ENCODE data around the gene NHSL2.
"Not testable (repeated sequence)": the region's sequence is repeated elsewhere in the genome, so short reads cannot be mapped to it uniquely, and the experiment has no call there.

The NHSL2 gene

GRCh38 chrX:71923516-71923915 lies 12.9 kb downstream of the NHSL2 start:
- DNase-seq (ENCODE audit: low read depth): no peak

DNA sequence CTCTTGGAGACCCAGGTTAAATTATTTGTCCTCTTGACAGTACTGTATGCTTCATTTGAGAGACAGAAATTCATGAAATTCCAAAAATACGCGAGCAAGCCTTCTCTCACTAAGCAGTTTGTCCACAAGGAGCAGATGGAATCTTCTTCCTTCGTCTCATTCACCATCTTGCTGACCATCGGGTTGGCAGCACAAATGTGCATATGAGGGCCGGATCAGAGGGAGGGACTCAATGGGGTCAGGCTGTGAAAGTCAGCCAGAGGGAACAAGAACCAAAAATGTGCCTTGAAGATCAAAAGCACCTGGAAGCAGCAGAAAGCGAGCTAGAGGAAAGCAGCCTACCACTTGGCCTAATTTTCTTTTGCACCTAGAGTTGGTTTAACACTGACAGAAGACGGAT lies 16.4 kb downstream of the NHSL2 start:
- no peak for DNase-seq (ENCODE audit: low read depth)

- DNase-seq (ENCODE audit: low read depth): no peak
Observed at GRCh38 chrX:71928856-71929255, 18.2 kb downstream of the NHSL2 start.

DNA sequence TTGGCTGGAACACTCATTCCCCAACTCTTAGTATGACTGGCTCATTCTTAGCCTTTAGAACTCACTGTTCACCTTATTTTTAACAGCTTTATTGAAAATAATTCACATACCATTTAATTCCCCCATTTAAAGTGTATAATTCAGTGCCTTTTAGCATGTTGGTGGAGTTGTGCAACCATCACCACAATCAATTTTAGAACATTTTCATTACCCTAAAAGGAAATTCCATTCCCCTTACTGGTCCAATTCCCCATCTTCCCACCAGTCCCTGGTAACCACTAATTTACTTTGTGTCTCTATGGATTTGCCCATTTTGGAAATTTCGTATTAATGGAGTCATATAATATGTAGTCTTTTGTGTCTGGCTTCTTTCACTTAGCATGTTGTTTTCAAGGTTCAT lies 19.7 kb downstream of the NHSL2 start:
- no peak for DNase-seq (ENCODE audit: low read depth)

- DNase-seq (ENCODE audit: low read depth): no peak
Observed at GRCh38 chrX:71935476-71935875, 24.8 kb downstream of the NHSL2 start.

DNA sequence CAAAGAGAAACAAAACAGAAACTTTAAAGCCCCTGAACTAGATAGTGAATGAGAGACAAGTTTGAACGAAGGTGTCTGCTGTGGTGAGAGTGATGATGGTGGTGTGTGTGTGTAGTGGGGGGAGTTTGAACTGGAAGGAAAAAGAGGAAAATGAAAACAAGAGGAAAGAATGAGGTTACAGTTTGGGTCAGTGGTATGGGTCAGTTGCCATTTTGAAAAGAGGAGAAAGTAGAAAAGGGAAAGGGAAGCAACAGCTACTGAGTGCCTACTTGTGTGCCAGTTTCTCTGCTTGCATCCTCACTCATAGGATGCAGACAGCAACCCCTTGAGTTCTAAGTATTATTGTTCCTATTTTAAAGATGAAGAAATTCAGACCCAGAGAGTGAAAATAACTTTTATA lies 26.0 kb downstream of the NHSL2 start:
- no peak for DNase-seq (ENCODE audit: low read depth)

GRCh38 chrX:71938371-71938770 lies 27.7 kb downstream of the NHSL2 start:
- no peak for DNase-seq (ENCODE audit: low read depth)

GRCh38 chrX:71941145-71941544 lies 30.5 kb downstream of the NHSL2 start:
- DNase-seq (ENCODE audit: low read depth): no peak

- DNase-seq (ENCODE audit: low read depth): no peak
Observed at GRCh38 chrX:71941776-71942175, 31.1 kb downstream of the NHSL2 start.

DNA sequence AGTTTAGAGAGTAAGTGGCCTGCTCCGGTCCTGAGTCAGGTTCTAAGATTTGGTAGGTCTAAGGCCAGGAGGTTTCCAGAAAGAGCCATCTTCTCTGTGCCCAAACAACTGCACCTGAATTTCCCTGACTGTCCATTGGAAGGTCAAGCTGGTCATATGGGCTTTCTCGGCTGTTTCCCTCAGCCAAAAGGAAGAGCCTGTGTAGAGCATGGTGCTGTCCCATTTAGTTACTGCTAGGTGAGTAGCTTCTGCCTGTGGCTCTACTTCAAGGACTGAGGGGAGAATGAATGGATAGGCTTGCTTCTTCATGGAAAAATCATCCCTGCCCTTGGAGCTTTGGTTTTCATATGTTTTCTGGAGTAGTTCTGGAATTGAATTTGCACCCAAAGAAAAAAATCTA lies 33.7 kb downstream of the NHSL2 start:
- no peak for DNase-seq (ENCODE audit: low read depth)

- DNase-seq (ENCODE audit: low read depth): no peak
Observed at GRCh38 chrX:71945237-71945805, 34.7 kb downstream of the NHSL2 start.

DNA sequence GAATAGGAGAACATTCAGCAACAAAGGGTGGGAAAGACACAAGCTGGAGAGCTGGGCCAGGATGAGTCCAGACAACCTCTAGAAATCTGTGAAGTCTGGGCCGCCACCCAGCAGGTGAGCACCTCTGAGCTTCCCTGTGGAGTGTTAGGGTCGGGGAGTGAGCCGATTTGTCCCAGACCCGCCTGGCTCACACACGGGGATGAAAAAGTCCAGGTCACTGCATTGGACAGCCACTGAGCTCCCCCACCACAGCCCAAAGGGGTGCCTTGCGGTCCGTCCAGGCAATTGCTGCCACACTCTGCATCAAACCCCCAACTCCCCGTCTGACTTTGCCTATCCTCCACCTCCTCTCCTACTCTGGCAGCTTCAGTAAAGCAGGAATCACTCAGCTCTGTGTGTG lies 38.7 kb downstream of the NHSL2 start:
- DNase-seq (ENCODE audit: low read depth): no peak

DNA sequence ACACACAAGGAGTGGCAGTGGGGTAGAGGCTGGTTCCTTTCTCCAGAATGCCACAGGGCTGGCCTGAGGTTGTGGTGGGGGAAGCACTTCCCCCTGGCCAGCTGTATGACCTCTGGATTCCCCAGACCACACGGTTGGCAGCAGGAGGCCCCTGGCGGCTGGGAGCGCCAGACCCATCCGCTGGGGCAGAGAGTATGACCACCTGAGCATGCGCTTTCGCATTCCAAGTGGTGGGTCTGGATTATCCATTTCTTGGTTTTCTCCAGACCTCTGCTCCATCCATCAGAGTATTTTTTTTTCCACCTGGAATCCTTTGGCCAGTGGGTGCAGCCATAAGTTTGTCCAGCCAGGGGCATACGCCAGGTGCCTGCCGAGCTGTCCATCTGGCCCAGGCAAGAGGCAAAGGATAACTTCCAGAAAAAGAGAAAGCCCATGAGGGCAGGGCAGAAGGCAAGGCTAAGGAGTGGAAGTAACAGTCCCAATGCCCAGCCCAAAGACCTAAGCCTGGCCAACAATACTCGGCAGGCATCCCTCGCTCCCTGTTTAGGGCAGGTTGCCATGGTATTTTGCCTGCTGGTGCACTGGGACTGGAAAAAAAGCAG lies 39.3 kb downstream of the NHSL2 start:
- DNase-seq (ENCODE audit: low read depth): no peak

DNA sequence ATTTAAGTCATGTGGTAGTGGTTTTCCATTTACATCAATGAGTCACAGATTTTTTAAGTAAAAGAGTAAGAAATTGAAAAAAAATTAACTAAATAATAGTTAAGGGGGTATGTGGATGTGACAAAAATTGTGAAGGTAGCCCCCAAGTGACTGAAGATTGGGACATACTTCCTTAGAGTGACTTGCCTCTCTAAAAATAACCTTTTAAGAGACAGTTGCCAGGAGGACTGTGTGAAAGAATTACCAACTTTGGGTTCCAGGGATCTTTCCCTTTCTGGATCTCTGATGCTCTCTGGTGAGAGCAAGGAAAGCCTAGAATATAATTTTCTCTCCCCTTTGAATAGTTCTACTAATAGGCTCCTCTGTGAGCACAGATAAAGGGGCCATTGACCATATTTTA lies 42.7 kb downstream of the NHSL2 start:
- no peak for DNase-seq (ENCODE audit: low read depth)

DNA sequence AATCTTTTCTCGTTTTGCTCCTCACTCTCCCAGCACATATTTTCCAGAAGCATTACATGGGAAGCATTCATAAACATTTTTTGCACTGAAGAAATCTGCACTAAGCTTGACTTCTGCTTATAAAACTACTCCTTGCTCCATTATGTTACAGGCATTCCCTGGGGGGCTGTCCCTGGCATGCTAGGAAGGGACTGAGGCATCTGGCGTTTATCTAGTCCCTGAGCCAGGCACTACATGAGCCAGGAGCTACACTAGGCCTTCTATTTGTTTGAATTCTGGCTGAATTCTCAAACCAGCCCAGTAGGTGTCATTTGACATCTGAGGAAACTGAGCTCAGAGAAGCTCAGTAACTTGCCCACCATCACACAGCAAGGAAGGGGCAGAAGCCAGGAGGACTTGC lies 43.3 kb downstream of the NHSL2 start:
- DNase-seq (ENCODE audit: low read depth): no peak

DNA sequence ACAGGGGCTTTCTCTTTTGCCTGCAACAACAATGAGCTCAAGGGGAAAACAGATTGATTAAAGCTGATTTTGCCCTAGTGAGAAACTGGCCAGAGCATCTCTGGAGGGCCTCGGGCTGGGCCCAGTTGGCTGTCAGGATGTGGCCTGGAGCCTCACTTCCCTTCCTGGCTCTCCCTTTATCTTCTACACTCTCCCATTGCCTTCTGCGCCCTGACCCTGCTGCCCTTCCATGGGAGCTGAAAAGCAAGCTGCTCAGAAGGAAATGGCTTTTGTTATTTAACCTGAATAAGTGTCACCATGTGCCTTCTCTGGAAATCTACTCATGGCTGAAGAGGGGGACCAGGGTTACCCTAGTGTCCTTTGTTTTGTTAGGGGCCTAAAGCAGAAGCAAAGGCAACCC lies 43.8 kb downstream of the NHSL2 start:
- DNase-seq (ENCODE audit: low read depth): no peak

DNA sequence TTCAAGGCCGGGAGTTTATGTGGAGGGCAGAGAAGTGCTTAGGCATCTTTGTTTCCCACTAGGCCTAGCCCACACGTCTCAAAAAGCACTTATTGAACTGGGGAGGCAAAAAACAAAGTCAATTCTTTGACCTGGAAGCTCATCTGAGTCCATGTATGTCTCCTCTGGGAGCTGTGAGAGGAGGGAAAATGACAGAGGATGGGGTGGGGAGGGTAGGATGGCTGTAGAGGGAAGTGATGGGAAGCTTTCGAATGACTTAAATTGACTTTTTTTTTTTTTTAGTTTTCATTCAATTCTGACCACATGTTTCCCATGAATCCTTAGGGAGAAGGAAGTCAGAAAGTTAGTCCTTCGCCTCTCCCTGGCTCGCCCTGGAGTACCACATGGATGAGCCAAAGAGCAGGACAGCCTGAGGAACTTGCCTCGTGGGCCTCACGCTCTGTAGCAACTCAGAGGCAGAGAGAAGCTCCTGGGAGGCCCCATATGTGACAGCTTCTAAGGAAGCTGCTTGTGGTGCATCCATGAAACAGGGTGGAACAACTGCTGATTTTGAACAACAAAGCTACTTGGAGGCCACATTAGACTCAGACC lies 45.0 kb downstream of the NHSL2 start:
- no peak for DNase-seq (ENCODE audit: low read depth)

DNA sequence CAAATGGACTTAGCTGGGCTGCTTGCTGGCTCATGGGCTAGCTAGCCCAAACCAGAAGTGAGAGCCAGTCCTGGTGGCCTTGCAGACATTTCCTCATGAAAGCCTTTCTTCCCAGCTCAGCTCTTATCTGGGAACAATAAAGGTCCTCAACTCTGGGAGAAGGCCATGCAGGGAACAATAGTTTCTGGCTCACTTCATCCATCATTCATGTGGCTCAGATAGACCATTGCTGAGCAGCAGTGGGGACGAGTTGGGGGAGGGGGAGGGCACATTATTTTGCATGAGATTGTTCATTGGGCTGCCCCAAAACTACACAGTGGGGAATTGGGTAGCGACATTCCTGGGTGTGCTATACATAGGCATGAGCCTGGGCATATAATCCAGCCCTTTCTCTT lies 47.6 kb downstream of the NHSL2 start:
- no peak for DNase-seq (ENCODE audit: low read depth)

GRCh38 chrX:71964184-71964583 lies 53.5 kb downstream of the NHSL2 start:
- not testable (repeated sequence) for DNase-seq (ENCODE audit: low read depth)

DNA sequence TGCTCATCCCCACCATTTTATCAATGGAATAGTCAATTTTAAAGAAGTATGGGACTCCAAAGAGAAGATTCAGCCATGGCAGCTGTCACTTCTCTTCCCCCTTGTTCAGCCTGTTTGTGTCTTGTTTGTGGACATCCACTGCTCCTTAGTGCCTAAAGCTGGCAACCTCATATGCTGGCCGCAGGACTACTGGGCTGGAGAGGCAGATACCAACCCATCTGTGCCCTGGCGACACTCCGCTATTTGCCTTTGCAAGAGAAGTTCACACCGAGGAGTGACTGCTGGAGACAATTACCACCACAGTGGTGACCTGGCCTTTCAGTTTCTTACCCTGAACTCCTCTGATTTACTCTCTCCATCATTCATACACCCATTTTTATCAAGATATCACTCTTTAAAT lies 64.3 kb downstream of the NHSL2 start:
- no peak for DNase-seq (ENCODE audit: low read depth)

- DNase-seq (ENCODE audit: low read depth): no peak
Observed at GRCh38 chrX:71976753-71977152, 66.1 kb downstream of the NHSL2 start.

DNA sequence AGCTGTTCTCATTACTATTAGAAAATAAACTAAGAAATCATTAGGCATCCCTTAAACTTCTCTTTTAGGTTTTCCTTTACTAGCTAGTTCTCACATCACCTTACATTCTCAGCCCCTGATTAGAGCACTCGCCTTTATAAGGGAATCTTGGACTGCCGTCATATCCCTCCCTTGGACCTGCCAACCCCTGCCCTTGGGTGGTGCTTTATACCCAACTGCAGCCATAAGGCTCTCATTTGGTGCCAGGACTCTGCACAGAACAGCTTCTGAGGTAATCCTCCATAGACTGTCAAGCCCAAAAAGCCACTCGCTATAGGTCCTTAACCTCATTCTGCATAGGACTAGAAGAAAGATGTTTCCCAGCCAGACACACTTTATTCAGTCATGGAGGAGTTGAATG lies 67.5 kb downstream of the NHSL2 start:
- DNase-seq (ENCODE audit: low read depth): no peak

DNA sequence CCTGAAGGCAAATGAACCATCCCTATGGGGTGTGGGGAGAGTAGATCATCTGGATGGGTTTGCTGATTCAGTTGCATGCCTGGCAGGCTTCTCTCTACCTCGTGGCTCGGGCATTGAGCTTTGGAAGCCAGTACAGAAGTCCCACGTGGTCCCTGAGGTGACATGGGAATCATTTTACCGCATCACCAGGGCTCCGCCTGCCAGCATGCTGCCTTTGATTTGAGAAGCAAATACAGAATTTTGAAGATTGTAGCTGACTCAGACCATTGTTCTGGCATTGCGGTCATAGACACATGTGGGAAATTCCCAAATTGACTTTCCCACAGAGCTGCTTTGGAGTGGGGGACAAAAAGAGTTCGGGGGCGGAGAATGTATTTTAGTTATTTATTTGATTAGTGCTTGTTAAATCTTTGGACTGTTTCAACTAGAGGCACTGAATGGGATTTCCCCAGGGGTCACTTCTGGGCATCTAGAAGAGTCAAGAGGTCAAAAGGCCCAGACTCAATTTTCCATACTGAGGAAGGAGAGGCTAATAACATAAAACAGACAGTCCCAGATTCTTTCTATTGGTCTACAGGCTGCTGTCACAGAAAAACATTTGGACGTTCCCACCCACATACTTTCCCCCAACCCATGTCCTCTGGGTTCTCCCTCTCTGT lies 79.3 kb downstream of the NHSL2 start:
- DNase-seq (ENCODE audit: low read depth): no peak

DNA sequence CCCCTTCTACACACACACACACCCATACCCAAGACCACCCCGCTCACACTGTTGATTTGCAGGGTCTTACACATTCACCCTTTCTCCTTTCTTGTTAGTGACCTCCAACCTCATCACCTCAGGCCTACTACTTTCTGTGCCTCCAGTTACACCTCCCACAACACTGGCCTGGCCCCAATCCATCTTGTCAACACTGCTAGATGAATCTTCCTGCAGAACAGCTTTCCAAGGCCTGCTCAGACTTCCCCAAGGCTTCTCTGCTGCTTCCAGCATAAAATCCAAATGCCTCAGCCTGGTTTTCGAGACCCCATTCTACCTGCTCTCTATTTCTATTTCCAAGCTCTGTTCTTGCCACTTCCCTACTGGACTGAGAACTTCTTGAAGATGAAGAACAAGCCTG lies 79.9 kb downstream of the NHSL2 start:
- no peak for DNase-seq (ENCODE audit: low read depth)

Measured in T-helper 22 cell (primary cell).